GM12892 (cell line): ENCODE data around the gene PKP1.

Source experiments
- POLR2A ChIP-seq: IDR thresholded peaks from 2 replicates; pipeline ENCODE4 v1.6.1; 2011; ENCODE audit warnings: low read depth, low read length, control low read depth
- POLR2AphosphoS5 ChIP-seq: IDR thresholded peaks from 2 replicates; pipeline ENCODE4 v1.6.1; 2011; ENCODE audit warnings: low read depth, low read length, control low read depth
- TAF1 ChIP-seq: IDR thresholded peaks from 2 replicates; pipeline ENCODE4 v1.6.1; 2011; ENCODE audit warnings: low read depth, mild to moderate bottlenecking, control low read depth, low read length, borderline replicate concordance

DNA sequence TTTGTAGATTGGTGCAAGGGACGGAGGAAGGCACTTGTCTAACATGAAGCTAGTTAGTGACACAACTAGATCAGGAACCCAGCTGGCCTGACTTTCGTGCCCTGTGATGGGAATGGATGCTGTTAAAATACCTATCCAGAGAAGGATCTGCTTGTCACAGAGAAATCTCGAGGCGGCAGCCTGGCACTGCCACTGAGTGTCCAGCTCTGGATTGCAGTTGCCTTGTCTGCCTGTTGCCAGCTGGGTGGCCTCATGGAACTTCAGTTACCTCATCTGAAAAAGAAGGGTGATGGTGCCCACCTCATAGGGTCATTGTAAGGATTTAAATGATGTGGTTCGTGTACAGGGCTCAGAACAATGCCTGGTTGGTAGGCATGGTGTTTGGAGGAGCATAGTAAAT is 2.4 kb upstream of the PKP1 start:
- TF ChIP-seq POLR2AphosphoS5 (no peak), POLR2A (no peak), TAF1 (no peak)
